HepG2 (cell line): ENCODE data around the gene BLOC1S4. TPM values are rescaled to one million over a fixed set of nuclear protein-coding genes. Genes with fewer than 3 reads are reported as not detected.

Source experiments
- GLI4 ChIP-seq: sonication (generic); formaldehyde crosslinking; IDR thresholded peaks from 2 replicates; pipeline ENCODE4 v1.5.1; 2020; ENCODE audit warnings: missing genetic modification reagents, mild to moderate bottlenecking, moderate library complexity, borderline replicate concordance
- IKZF1 ChIP-seq: fragments of 450-650 bp; IDR thresholded peaks from 2 replicates; pipeline ENCODE4 v1.7.1; 2016
- KDM2A ChIP-seq: sonication (generic); formaldehyde crosslinking; IDR thresholded peaks from 2 replicates; pipeline ENCODE4 v1.4.0; 2020; ENCODE audit warnings: low read depth, missing genetic modification reagents, borderline replicate concordance
- KLF13 ChIP-seq: sonication (generic); formaldehyde crosslinking; IDR thresholded peaks from 2 replicates; pipeline ENCODE4 v1.4.0; 2020; ENCODE audit warnings: mild to moderate bottlenecking, missing genetic modification reagents
- TBX2 ChIP-seq: sonication (generic); formaldehyde crosslinking; IDR thresholded peaks from 2 replicates; pipeline ENCODE4 v1.5.0; 2020; ENCODE audit warnings: missing genetic modification reagents, mild to moderate bottlenecking, borderline replicate concordance
- ZBTB8A ChIP-seq: sonication (generic); formaldehyde crosslinking; IDR thresholded peaks from 2 replicates; pipeline ENCODE4 v1.4.0; 2020; ENCODE audit warnings: mild to moderate bottlenecking, low read depth, missing genetic modification reagents, borderline replicate concordance
- ZNF329 ChIP-seq: sonication (generic); formaldehyde crosslinking; IDR thresholded peaks from 2 replicates; pipeline ENCODE4 v1.9.0; 2021; ENCODE audit warnings: low read depth, mild to moderate bottlenecking, missing genetic modification reagents
- ZNF780A ChIP-seq: sonication (generic); formaldehyde crosslinking; IDR thresholded peaks from 2 replicates; pipeline ENCODE4 v1.8.0; 2022; ENCODE audit warnings: mild to moderate bottlenecking, missing genetic modification reagents, moderate library complexity
- polyA plus RNA-seq, 8 experiments: library from polyadenylated mRNA; depleted of rRNA in 3 of 8; stranded (reverse) in 7 of 8; unstranded in 1 of 8; fragments of >200 nt; fragmentation: Illumina TruSeq in 4 of 8; extraction: Trizol in 4 of 8; gene quantifications; 2 replicates each; pipeline versions ENCODE4 v1.2.1 to v1.2.3, GENCODE V29; 2011 to 2016; ENCODE audit warnings: low read depth in 4 of 8, missing spikeins in 1 of 8, mixed read lengths in 1 of 8; ENCODE audit not compliant: insufficient read depth in 1 of 8
- total RNA-seq, 5 experiments: library from RNA; depleted of rRNA; stranded (reverse); fragments of >200 nt; fragmentation: Illumina TruSeq; extraction: Trizol; gene quantifications; 2 replicates each; pipeline ENCODE4 v1.2.3, GENCODE V29; 2016; ENCODE audit warnings: low read depth in 1 of 5
- TF ChIP-seq, protein P1 (sequence below): sonication (generic); formaldehyde crosslinking; IDR thresholded peaks from 2 replicates; pipeline ENCODE4 v1.4.0; 2020; ENCODE audit warnings: mild to moderate bottlenecking, missing genetic modification reagents
- TF ChIP-seq, protein P2 (sequence below): sonication (generic); formaldehyde crosslinking; IDR thresholded peaks from 2 replicates; pipeline ENCODE4 v1.4.0; 2020; ENCODE audit warnings: missing genetic modification reagents
- TF ChIP-seq, protein P3 (sequence below): sonication (generic); formaldehyde crosslinking; IDR thresholded peaks from 2 replicates; pipeline ENCODE4 v1.8.1; 2022; ENCODE audit warnings: mild to moderate bottlenecking, missing genetic modification reagents
- TF ChIP-seq, protein P4 (sequence below): sonication (generic); formaldehyde crosslinking; IDR thresholded peaks from 2 replicates; pipeline ENCODE4 v1.4.0; 2020; ENCODE audit warnings: missing genetic modification reagents, borderline replicate concordance
- TF ChIP-seq, protein P5 (sequence below): fragments of 450-650 bp; IDR thresholded peaks from 2 replicates; pipeline ENCODE4 v1.6.1; 2017
- TF ChIP-seq, protein P6 (sequence below): sonication (generic); formaldehyde crosslinking; IDR thresholded peaks from 2 replicates; pipeline ENCODE4 v1.9.0; 2022; ENCODE audit warnings: missing genetic modification reagents, mild to moderate bottlenecking, borderline replicate concordance

BLOC1S4 gene
- total and polyA plus RNA-seq, 2 of the 13 experiments (the other 11 are each of a cell fraction or from before 2014, with no cell fraction given), result 15.5 to 20.9 TPM

DNA sequence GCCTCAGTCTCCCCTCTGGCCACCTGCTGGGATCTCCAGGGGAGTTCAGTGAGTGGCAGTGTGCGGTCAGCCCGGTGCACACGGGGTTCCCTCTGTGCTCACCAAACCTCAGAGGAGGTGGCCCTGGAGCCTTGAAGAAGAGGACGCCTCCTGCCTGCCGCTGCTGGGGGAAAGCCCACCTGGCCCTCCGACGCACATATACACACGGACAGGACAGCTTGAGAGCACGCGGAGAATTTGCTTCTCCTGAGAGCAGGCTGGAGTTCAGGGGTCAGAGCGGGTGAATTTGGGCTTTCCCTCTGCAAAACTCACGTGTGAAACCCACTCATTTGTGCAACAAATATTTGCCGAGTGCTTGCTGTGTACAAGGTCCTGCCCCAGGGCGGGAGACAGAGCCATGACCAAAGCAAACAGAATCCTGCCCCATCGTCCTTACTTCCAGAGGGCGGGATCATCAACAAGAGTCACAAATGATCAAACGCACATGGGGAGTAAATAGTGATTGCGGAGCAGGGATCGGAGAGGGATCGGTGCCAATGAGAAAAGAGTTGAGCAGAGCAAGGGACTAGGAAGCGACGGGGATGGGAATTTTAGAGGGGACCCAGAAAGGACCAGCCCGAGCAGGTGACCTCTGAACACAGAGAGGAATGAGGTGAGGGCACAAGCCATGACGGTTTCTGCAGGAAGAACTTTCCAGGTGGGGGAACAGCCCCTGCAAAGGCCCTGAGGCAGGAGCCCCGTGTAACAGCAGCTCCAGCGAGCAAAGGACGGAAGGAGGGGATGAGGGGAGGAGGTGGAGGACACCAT lies 17.6 kb downstream of the BLOC1S4 start (continued):
- TF ChIP-seq, protein P1, sequence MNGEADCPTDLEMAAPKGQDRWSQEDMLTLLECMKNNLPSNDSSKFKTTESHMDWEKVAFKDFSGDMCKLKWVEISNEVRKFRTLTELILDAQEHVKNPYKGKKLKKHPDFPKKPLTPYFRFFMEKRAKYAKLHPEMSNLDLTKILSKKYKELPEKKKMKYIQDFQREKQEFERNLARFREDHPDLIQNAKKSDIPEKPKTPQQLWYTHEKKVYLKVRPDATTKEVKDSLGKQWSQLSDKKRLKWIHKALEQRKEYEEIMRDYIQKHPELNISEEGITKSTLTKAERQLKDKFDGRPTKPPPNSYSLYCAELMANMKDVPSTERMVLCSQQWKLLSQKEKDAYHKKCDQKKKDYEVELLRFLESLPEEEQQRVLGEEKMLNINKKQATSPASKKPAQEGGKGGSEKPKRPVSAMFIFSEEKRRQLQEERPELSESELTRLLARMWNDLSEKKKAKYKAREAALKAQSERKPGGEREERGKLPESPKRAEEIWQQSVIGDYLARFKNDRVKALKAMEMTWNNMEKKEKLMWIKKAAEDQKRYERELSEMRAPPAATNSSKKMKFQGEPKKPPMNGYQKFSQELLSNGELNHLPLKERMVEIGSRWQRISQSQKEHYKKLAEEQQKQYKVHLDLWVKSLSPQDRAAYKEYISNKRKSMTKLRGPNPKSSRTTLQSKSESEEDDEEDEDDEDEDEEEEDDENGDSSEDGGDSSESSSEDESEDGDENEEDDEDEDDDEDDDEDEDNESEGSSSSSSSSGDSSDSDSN, result no peak
- TF ChIP-seq, protein P2, sequence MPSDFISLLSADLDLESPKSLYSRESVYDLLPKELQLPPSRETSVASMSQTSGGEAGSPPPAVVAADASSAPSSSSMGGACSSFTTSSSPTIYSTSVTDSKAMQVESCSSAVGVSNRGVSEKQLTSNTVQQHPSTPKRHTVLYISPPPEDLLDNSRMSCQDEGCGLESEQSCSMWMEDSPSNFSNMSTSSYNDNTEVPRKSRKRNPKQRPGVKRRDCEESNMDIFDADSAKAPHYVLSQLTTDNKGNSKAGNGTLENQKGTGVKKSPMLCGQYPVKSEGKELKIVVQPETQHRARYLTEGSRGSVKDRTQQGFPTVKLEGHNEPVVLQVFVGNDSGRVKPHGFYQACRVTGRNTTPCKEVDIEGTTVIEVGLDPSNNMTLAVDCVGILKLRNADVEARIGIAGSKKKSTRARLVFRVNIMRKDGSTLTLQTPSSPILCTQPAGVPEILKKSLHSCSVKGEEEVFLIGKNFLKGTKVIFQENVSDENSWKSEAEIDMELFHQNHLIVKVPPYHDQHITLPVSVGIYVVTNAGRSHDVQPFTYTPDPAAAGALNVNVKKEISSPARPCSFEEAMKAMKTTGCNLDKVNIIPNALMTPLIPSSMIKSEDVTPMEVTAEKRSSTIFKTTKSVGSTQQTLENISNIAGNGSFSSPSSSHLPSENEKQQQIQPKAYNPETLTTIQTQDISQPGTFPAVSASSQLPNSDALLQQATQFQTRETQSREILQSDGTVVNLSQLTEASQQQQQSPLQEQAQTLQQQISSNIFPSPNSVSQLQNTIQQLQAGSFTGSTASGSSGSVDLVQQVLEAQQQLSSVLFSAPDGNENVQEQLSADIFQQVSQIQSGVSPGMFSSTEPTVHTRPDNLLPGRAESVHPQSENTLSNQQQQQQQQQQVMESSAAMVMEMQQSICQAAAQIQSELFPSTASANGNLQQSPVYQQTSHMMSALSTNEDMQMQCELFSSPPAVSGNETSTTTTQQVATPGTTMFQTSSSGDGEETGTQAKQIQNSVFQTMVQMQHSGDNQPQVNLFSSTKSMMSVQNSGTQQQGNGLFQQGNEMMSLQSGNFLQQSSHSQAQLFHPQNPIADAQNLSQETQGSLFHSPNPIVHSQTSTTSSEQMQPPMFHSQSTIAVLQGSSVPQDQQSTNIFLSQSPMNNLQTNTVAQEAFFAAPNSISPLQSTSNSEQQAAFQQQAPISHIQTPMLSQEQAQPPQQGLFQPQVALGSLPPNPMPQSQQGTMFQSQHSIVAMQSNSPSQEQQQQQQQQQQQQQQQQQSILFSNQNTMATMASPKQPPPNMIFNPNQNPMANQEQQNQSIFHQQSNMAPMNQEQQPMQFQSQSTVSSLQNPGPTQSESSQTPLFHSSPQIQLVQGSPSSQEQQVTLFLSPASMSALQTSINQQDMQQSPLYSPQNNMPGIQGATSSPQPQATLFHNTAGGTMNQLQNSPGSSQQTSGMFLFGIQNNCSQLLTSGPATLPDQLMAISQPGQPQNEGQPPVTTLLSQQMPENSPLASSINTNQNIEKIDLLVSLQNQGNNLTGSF, result no peak
- TF ChIP-seq GLI4 (CRISPR knock-in tag) (0 out of 2 replicates have a peak, but pooled peaks have one; percentile 67), ZBTB8A (peak; percentile 57; the same call in 1 of the 2 replicates), ZNF329 (CRISPR knock-in tag) (no peak), KLF13 (CRISPR knock-in tag) (no peak), TBX2 (peak; percentile 90), ZNF780A (CRISPR knock-in tag) (no peak; the same call in 1 of the 2 replicates), KDM2A (CRISPR knock-in tag) (peak; percentile 73; the same call in 1 of the 2 replicates), IKZF1 (no peak)
- TF ChIP-seq, protein P3, sequence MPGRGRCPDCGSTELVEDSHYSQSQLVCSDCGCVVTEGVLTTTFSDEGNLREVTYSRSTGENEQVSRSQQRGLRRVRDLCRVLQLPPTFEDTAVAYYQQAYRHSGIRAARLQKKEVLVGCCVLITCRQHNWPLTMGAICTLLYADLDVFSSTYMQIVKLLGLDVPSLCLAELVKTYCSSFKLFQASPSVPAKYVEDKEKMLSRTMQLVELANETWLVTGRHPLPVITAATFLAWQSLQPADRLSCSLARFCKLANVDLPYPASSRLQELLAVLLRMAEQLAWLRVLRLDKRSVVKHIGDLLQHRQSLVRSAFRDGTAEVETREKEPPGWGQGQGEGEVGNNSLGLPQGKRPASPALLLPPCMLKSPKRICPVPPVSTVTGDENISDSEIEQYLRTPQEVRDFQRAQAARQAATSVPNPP (CRISPR knock-in tag), result peak; percentile 77; the same call in 1 of the 2 replicates
- TF ChIP-seq, protein P4, sequence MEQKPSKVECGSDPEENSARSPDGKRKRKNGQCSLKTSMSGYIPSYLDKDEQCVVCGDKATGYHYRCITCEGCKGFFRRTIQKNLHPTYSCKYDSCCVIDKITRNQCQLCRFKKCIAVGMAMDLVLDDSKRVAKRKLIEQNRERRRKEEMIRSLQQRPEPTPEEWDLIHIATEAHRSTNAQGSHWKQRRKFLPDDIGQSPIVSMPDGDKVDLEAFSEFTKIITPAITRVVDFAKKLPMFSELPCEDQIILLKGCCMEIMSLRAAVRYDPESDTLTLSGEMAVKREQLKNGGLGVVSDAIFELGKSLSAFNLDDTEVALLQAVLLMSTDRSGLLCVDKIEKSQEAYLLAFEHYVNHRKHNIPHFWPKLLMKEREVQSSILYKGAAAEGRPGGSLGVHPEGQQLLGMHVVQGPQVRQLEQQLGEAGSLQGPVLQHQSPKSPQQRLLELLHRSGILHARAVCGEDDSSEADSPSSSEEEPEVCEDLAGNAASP (CRISPR knock-in tag), result peak; percentile 96
- TF ChIP-seq, protein P5, sequence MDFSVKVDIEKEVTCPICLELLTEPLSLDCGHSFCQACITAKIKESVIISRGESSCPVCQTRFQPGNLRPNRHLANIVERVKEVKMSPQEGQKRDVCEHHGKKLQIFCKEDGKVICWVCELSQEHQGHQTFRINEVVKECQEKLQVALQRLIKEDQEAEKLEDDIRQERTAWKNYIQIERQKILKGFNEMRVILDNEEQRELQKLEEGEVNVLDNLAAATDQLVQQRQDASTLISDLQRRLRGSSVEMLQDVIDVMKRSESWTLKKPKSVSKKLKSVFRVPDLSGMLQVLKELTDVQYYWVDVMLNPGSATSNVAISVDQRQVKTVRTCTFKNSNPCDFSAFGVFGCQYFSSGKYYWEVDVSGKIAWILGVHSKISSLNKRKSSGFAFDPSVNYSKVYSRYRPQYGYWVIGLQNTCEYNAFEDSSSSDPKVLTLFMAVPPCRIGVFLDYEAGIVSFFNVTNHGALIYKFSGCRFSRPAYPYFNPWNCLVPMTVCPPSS, result no peak
- TF ChIP-seq, protein P6, sequence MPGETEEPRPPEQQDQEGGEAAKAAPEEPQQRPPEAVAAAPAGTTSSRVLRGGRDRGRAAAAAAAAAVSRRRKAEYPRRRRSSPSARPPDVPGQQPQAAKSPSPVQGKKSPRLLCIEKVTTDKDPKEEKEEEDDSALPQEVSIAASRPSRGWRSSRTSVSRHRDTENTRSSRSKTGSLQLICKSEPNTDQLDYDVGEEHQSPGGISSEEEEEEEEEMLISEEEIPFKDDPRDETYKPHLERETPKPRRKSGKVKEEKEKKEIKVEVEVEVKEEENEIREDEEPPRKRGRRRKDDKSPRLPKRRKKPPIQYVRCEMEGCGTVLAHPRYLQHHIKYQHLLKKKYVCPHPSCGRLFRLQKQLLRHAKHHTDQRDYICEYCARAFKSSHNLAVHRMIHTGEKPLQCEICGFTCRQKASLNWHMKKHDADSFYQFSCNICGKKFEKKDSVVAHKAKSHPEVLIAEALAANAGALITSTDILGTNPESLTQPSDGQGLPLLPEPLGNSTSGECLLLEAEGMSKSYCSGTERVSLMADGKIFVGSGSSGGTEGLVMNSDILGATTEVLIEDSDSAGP (CRISPR knock-in tag), result no peak; the same call in 1 of the 2 replicates
